ENCODE results near the gene NHEJ1.
"Not testable (repeated sequence)": the region's sequence is repeated elsewhere in the genome, so short reads cannot be mapped to it uniquely, and the experiment has no call there.

NHEJ1 gene, protein sequence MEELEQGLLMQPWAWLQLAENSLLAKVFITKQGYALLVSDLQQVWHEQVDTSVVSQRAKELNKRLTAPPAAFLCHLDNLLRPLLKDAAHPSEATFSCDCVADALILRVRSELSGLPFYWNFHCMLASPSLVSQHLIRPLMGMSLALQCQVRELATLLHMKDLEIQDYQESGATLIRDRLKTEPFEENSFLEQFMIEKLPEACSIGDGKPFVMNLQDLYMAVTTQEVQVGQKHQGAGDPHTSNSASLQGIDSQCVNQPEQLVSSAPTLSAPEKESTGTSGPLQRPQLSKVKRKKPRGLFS

DNA sequence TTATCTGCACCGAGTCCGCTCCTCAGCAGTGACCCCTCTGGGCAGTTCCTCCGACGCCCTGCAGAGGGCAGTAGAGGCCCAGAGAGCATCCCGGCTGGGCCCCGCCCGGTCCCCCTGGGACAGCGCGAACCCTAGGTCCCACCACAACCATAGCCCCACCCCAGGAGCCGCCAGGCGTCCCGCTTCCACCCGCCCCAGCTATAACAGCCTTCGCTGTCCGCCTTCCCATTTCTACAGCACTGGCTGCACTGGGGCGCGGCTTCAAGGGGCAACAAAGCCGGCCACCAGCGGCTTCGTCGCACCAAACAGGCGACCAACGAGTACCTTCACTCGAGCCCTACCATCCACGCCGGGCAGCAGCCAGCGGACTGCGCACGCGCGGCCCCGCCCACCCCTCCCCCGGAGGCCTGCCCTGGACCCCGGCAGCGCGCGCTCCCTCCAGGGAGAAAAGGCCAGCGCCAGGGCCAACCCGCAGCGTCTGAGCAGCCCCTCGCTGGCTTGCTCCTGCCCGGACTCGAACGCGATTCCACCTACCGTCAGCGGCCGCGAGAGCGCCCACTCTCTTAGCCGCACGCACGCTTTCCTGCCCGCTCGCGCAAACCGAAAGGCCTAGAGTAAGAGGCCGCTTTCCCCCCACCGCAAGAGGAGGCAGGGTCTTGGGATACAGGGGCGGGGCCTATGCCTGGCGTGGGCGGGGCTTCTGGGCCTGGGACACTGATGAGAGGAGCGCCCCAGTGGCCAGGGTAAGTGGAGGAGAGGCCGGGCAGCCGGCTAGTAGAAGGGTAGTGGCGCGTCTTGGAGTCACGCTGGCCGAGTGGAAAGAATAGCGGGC is at the start of gene NHEJ1:
Gene NHEJ1, minus strand, starts transcription at position 630 of the 832 bp plus-strand sequence. CDS start 2,453 bp downstream, outside the sequence.
- FAIRE-seq, result no peak

DNA sequence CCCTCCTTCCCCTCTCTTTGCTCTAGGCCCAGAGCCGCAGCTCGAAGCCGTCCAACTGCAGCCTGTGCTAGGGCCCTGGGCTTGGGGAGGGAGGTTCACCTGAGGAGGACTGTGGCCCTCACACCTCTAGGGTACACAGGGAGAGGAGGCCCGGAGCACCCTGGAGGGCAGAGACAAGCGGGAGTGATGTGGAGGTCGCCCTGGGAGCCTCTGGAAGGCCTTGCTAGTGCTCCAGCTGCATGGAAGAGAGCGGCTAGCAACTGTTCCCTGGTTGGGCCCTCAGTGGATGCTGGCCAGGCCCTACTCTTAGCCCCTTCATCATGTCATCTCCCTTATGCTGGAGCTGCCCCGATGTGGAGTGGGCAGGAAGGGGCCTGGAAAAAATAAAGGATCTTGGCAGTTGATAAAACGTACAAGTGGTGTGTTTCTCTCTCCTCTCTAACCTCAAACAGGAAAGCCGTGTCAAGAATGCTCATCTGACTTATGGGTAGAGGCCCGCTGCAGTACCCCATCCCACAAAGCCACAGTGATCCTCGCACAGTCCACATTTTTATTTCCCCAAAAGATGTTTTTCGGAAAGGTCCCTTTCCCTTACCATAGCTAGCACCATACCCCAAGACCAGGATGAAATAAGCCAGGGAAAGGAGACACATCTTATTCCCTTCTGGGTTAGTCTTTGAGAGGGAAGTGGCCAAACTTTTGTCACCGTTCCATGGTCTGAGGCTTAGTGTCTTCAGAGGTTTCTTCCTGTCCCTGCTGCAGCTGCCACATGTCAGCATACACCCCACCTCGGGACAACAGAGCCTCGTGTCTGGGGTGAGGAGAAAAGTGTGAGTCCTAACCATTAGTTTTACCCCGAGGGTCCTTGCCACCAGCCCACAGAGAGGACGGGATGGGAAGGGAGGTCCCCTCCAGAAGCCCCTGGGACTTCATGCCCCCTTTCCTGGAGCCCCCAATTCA is 48.9 kb upstream of the NHEJ1 start:
- no peak for FAIRE-seq

DNA sequence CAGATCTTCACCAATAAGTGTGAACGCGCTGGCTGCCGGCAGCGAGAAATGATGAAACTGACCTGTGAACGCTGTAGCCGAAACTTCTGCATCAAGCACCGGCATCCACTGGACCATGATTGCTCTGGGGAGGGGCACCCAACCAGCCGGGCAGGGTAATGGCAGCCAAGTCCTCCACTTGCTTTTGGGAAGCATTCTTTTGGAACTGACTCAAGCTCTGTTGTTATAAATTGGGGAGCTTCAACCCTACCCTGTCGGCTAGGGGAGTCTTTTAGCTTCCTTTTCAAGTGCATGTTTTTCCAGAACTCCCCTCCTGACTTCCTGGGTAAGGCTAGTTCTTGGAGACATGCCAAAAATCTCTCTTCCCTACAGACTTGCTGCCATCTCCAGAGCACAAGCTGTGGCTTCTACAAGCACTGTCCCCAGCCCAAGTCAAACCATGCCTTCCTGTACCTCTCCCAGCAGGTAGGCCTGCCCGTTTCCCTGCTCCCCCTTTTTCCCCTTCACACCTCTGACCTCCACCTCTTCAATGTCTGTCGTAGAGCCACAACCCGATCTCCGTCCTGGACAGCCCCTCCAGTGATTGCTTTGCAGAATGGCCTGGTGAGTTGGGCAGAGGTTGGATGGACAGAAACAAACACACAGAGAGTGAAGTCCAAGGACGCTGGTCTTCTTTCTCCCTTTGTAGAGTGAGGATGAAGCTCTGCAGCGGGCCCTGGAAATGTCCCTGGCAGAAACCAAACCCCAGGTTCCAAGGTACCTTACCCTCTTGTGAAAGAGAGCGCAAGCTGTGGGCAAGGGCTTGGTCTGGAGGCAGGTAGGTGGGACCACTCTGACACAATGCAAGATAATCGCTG is 47.5 kb upstream of the NHEJ1 start:
- FAIRE-seq, result no peak

DNA sequence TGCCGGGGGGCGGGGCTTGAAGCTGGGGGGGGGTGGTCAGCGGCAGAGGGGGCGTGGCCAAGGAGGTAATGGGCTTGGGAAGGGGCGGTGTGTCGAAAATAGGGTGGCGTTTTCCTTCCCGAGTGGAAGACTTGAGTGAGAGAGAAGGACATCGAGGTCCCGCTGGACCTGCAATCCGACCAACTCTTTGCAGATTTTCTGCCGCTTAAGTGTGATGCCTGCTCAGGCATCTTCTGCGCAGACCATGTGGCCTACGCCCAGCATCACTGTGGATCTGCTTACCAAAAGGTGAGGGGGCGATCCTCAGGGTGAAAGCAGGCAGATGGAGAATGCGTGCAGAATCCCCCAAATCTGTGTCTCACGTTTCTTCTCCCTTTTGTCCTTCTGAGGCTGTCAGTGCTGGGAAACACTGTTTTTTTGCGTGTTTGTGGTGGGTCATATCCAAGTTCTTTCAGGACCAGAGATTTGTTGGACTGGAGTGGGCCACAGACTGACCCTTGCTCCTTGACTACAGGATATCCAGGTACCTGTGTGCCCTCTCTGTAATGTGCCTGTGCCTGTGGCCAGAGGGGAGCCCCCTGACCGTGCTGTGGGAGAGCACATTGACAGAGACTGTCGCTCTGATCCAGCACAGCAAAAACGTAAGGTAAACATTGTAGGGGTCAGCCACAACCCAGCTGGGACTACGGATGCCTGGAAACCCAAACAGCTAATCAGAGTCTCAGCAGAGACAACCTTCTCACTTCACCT is 46.7 kb upstream of the NHEJ1 start:
- no peak for FAIRE-seq

DNA sequence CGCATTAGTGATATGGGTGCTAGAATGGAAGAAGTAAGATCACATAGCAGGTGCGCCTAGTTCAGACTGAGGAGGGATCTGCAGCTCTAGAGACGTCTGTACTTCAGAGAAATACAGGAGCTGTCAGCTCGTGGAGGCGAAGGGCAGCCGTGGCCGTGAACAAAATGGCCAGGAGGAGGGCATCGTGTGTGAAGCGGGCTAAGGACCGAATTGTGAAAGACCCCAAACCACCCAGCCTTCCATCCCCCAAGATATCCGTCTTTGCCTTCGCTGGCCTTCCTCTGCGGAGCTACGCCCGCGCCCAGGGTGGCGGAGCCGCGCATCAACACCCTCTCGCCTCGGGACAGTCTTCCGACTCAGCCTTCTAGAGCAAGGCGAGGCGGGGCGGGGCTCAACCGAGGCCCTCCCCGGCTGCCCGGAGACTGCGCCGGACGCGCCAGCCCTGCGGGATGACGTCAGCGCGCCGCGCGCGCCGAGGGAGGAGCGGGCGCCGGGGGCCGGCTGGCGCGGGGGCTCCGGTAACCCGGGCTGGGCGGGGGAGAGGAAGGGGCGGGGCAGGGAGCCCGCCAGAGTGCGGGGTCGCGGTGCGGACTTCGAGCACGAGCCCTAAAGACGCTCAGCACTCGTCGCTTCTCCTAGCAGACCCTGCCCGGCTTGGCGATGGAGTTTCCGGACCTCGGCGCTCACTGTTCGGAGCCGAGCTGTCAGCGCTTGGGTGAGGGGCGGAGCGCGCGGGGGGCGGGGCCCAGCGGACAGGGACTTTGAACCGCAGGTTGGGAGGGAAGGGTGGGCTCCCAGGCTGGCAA is 45.9 kb upstream of the NHEJ1 start, which contains the start of gene ZFAND2B:
Gene ZFAND2B, plus strand, starts transcription at position 455 of the 806 bp plus-strand sequence. Its CDS starts 206 bp downstream, at position 661.
- no peak for FAIRE-seq

DNA sequence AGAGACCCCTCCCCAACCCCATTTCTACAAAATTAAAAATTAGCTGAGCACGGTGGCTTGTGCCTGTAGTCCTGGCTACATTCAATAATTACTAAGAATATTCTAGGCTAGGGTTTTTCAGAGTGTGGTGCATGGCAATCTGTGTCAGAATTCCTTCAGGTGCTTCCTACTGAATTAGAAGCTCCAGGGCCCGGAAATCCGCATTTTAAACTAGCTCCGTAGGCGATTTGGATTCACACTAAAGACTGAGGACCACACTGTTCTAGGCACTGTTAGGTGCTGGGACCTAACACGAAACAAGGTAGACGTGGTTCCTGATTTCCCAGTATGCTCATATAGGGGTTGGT is 45.3 kb upstream of the NHEJ1 start:
- no peak for FAIRE-seq

DNA sequence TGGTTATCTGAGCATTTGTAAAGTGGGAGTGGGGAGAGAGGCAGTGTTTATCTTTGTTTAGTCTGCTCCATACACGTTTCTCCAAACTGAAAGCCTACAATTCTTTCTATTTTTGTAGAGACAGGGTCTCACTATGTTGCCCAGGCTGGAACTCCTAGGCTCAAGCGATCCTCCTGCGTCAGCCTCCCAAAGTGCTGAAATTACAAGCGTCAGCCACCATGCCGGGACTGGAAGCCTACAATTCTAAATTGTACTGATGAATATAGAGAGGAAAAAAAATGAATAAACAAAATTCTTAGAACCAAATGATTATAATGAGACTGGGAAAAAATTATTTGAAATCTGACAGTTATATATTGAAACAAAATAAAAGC is 44.5 kb upstream of the NHEJ1 start:
- no peak for FAIRE-seq

DNA sequence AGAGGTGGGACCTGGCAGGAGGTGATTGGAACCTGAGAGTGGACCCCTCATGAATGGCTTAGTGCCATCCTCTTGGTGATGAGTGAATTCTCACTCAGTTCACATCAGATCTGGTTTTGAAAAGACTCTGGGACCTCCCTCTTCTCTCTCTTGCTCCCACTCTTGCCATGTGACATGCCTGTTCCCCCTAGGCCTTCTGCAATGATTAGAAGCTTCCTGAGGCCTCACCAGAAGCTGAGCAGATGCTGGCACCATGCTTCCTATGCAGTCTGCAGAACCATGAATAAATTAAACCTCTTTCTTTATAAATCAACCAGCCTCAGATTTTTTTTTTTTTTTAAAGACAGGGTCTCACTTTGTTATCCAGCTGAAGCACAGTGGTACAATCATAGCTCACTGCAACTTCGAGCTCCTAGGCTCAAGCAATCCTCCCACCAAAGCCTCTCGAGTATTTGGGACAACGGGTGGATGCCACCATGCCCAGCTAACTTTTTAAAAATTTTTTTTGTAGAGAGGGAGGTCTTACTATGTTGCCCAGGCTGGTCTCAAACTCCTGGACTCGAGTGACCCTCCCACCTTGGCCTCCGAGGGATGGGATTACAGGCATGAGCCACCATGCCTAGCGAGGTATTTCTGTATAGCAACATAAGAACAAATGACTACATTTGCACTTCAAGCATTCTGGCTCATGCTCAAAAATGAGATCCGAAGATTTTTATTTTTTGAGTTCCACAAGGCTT is 44.0 kb upstream of the NHEJ1 start:
- FAIRE-seq, result no peak

DNA sequence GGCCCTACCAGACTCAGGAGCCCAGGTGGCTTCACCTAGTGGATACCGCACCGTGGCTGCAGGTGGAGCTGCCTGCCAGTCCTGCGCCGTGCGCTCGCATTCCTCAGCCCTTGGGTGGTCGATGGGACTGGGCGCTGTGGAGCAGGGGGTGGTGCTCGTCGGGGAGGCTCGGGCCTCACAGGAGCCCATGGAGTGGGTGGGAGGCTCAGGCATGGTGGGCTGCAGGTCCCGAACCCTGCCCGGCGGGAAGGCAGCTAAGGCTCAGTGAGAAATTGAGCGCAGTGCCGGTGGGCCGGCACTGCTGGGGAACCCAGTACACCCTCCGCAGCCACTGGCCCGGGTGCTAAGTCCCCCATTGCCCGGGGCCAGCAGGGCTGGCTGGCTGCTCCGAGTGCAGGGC is 40.7 kb upstream of the NHEJ1 start:
- FAIRE-seq, result not testable (repeated sequence)

DNA sequence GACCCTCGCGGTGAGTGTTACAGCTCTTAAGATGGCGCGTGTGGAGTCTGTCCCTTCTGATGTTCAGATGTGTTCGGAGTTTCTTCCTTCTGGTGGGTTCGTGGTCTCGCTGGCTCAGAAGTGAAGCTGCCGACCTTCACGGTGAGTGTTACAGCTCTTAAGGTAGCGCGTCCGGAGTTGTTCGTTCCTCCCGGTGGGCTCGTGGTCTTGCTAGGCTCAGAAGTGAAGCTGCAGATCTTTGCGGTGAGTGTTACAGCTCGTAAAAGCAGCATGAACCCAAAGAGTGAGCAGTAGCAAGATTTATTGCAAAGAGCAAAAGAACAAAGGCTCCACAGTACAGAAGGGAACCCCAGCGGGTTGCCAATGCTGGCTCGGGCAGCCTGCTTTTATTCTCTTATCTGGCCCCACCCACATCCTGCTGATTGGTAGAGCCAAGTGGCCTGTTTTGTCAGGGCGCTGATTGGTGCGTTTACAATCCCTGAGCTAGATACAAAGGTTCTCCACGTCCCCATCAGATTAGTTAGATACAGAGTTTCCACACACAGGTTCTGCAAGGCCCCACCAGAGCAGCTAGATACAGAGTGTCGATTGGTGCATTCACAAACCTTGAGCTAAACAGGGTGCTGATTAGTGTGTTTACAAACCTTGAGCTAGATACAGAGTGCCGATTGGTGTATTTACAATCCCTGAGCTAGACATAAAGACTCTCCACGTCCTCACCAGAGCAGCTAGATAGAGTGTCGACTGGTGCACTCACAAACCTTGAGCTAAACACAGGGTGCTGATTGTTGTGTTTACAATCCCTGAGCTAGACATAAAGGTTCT is 40.1 kb upstream of the NHEJ1 start:
- not testable (repeated sequence) for FAIRE-seq

DNA sequence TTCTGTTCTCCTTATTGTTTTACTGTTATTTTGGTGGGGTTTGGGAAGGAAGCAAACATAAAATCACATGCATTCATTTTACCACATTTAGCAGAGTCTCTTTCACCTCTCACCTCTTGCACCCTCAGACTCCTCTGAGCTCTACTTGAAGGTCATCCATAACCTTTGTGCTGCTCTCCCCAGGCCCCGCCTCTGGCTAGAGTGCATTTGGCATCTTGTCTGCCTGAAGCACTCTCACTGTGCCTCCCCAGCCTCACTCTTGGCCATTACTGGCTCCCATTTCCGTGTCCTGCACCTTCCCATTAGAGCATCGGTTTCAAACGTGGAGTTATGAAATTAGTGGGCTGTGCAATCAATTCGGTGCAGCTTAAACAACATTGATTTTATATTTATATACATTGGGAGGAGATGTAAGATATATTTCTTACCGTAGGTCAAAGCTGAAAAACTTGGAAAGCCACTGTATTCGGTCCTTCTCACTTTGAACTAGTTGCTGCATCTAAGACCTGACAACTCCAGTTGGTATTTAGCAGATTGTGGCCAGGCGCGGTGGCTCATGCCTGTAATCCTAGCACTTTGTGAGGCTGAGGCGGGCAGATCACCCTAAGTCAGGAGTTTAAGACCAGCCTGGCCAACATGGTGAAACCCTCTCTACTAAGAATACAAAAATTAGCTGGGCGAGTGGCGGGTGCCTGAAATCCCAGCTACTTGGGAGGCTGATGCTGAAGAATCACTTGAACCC is 39.0 kb upstream of the NHEJ1 start:
- no peak for FAIRE-seq

DNA sequence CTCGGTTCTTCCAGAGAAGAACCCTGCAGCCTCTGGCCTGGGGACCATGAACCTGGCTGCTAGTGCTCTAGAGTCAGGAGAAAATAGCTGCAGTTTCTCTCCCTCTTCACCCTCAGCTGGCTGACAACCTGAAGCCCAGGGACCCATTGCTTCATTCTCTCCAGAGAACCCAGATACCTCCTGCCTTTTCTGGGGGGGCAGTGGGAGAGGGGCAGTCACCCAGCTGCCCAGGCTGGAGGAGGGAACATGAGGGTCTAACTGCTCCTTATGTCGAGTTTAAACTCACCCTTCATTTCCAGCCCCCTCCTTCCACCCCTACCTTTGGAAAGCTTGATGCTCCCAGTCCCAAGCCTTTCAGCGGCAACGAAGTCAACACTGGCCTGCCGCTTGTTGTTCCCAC is 38.4 kb upstream of the NHEJ1 start:
- FAIRE-seq, result no peak

DNA sequence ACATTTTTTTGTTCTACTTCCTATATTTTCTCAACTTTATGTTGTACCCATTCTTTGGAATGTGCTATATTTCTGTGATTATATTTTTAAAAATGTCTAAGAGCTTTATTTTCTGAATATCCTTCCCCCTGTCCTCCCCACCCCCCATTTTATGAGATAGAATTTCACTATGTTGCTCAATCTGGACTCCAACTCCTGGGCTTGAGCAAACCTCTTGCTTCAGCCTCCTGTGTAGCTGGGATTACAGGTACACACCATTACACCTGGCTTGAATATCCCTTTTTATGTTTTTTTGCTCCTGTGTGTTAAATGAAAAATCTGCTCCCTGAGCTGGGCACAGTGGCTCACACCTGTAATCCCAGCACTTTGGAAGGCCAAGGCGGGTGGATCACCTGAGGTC is 36.8 kb upstream of the NHEJ1 start:
- FAIRE-seq, result no peak

DNA sequence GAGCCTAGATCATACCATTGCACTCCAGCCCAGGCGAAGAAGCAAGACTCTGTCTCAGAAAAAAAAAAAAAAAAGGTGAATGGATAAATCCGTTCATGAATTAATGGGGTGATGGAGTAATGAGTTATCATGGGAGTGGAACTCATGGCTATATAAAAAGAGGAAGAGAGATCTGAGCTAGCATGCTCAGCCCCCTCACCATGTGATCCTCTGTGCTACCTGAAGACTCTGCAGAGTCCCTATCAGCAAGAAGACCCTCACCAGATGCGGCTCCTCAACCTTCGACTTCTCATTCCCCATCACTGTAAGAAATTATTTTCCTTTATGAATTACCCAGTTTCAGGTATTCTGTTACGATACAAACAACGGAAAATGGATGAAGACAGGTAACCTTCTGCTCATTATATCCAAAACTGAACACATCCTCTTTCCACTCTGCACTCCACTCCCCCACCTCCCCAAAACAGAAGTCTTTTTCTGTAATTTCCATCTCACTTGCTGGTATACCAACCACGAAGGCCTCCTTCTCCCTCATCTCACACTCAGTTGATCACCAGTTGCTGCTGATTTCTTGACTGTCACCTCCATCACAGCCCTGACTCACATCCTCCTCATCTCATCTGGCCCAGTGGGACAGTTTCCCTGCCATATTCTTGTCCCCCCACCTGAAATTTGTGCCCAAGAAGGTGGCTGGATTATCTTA is 26.3 kb upstream of the NHEJ1 start:
- no peak for FAIRE-seq

DNA sequence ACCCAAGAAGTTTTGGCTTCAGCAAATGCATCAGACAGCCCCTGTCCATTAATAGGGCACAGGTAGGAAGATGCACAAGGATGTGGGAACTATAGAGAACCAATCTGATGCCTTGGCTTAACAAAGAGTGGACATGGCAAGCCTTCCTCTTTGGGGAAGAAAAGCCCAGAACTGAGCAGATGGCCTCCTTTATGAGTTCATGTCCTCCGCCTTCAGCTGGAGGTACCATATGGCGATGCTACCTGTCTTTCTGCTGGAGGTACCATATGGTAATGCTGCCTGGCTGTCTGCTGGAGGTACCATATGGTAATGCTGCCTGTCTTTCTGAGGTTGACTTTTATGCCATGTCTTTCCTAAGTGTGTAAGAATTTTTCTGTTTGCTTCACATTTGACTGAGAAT is 23.5 kb upstream of the NHEJ1 start:
- no peak for FAIRE-seq

DNA sequence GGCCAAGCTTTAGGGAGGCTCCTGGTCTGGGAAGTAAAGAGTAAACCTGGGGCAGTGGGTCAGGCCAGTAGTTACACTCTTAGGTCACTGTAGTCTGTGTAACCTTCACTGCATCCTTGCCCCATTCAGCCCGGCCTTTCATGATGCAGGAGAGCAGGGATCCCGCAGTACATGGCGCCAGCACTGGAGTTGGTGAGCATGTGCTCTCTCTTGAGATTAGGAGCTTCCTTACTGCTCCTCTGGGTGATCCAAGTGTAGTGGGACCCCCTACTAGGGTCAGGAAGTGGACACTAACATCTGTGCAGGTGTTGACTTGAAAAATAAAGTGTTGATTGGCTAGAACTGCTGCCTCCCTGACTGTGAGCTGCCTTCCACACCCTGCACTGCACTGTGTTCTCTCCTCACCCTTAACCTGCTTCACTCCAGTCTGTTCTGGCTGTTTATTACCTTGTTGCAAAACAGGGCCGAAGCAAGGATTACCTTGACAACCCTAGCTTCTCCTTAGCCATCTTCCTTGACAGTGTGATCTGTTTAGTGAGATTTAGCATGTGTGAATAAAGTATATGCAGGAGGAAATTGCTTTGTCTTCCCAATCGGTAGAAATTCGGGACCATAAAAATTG is 22.6 kb upstream of the NHEJ1 start:
- FAIRE-seq, result no peak

Data from islet of Langerhans (tissue), 1 donor.